Stimulated activated CD8-positive, alpha-beta memory T cell treated with anti-CD3 and anti-CD28 coated beads, Interleukin-15, amount 100 ng/mL, for 1 hour (primary cell): ENCODE results near the gene NPIPA5.
"Not testable (repeated sequence)": the region's sequence is repeated elsewhere in the genome, so short reads cannot be mapped to it uniquely, and the experiment has no call there.

Experiments
- DNase-seq: peaks from one replicate; pipeline ENCODE4 v3.0.0-alpha.2; 2020; ENCODE audit warnings: low read depth

NPIPA5 gene

GRCh38 chr16:15389916-15390315 lies 11.8 kb upstream of the NPIPA5 start:
- DNase-seq: not testable (repeated sequence)

GRCh38 chr16:15388060-15388459 lies 10.0 kb upstream of the NPIPA5 start:
- DNase-seq: not testable (repeated sequence)

GRCh38 chr16:15382810-15383209 lies 4.7 kb upstream of the NPIPA5 start:
- DNase-seq: not testable (repeated sequence)

- not testable (repeated sequence) for DNase-seq
These were observed 20.6 kb downstream of the NPIPA5 start for GRCh38 chr16:15357495-15357894.

- not testable (repeated sequence) for DNase-seq
These were observed 23.2 kb downstream of the NPIPA5 start for GRCh38 chr16:15354846-15355245.

- not testable (repeated sequence) for DNase-seq
These were observed 25.2 kb downstream of the NPIPA5 start for GRCh38 chr16:15352852-15353251.

- DNase-seq: not testable (repeated sequence)
These were observed 26.3 kb downstream of the NPIPA5 start for GRCh38 chr16:15351745-15352144.

- not testable (repeated sequence) for DNase-seq
These were observed 26.8 kb downstream of the NPIPA5 start for GRCh38 chr16:15351251-15351650.

- not testable (repeated sequence) for DNase-seq
These were observed 29.4 kb downstream of the NPIPA5 start for GRCh38 chr16:15348721-15349120.

GRCh38 chr16:15342337-15342736 lies 35.8 kb downstream of the NPIPA5 start:
- not testable (repeated sequence) for DNase-seq

GRCh38 chr16:15338986-15339385 lies 39.1 kb downstream of the NPIPA5 start:
- DNase-seq: not testable (repeated sequence)

- not testable (repeated sequence) for DNase-seq
These were observed 40.0 kb downstream of the NPIPA5 start for GRCh38 chr16:15337974-15338605.

GRCh38 chr16:15335609-15336008 lies 42.5 kb downstream of the NPIPA5 start:
- not testable (repeated sequence) for DNase-seq

GRCh38 chr16:15333969-15334368 lies 44.1 kb downstream of the NPIPA5 start:
- not testable (repeated sequence) for DNase-seq

- not testable (repeated sequence) for DNase-seq
These were observed 47.1 kb downstream of the NPIPA5 start for GRCh38 chr16:15330978-15331377.

- DNase-seq: not testable (repeated sequence)
These were observed 53.1 kb downstream of the NPIPA5 start for GRCh38 chr16:15324954-15325353.

- DNase-seq: not testable (repeated sequence)
These were observed 54.7 kb downstream of the NPIPA5 start for GRCh38 chr16:15323373-15323772.

GRCh38 chr16:15321221-15321620 lies 56.9 kb downstream of the NPIPA5 start:
- not testable (repeated sequence) for DNase-seq

GRCh38 chr16:15314562-15314961 lies 63.5 kb downstream of the NPIPA5 start:
- DNase-seq: not testable (repeated sequence)
